Nephron progenitor cell (in vitro differentiated cells): ENCODE results near the gene NFATC1.

ENCODE experiments used
- DNase-seq: peaks from one replicate; pipeline ENCODE4 v3.0.0; 2021
- H3K27ac Mint-ChIP-seq: 2 replicates; pipeline ENCODE4 v1.8.0; 2021; ENCODE audit warnings: mild to moderate bottlenecking, moderate library complexity, mixed read lengths
- H3K27me3 Mint-ChIP-seq: 2 replicates; pipeline ENCODE4 v1.8.0; 2021; ENCODE audit warnings: mild to moderate bottlenecking, low read depth, mixed read lengths; ENCODE audit not compliant: poor library complexity
- H3K36me3 Mint-ChIP-seq: 2 replicates; pipeline ENCODE4 v1.8.0; 2021; ENCODE audit warnings: low read depth, mixed read lengths
- H3K4me1 Mint-ChIP-seq: 2 replicates; pipeline ENCODE4 v1.8.0; 2021; ENCODE audit warnings: mixed read lengths
- H3K4me3 Mint-ChIP-seq: 2 replicates; pipeline ENCODE4 v1.8.0; 2021; ENCODE audit warnings: mild to moderate bottlenecking, moderate library complexity, mixed read lengths
- H3K9me3 Mint-ChIP-seq: 2 replicates; pipeline ENCODE4 v1.8.0; 2021; ENCODE audit warnings: mild to moderate bottlenecking, moderate library complexity, mixed read lengths
- CTCF ChIP-seq: fragments of 200-600 bp; sonication (generic); IDR thresholded peaks from 2 replicates; pipeline ENCODE4 v1.5.0; 2021; ENCODE audit warnings: antibody characterized with exemption

NFATC1 gene

GRCh38 chr18:79506191-79507075 lies 110.7 kb downstream of the NFATC1 start:
- Mint-ChIP-seq H3K4me3 (no peak overlapping the region), H3K9me3 (peaks cover 7% of the 10 kb centered on the region)

GRCh38 chr18:79507076-79507545 lies 111.4 kb downstream of the NFATC1 start:
- peak; percentile 41 for DNase-seq
- H3K9me3 Mint-ChIP-seq, result peaks cover 7% of the 10 kb centered on the region
- no peak overlapping the region for H3K27ac Mint-ChIP-seq
- H3K27me3 Mint-ChIP-seq, result peaks cover 43% of the 10 kb centered on the region
- H3K36me3 Mint-ChIP-seq, result peaks cover 11% of the 10 kb centered on the region
- H3K4me1 Mint-ChIP-seq, result peaks cover 46% of the 10 kb centered on the region
- TF ChIP-seq CTCF, result no peak
- peak overlapping the region; percentile 66 for H3K4me3 Mint-ChIP-seq

More at GRCh38 chr18:79506191-79507075, 110.7 kb downstream of the NFATC1 start:
- H3K36me3 Mint-ChIP-seq, result peaks cover 11% of the 10 kb centered on the region
- peaks cover 43% of the 10 kb centered on the region for H3K27me3 Mint-ChIP-seq
- peaks cover 46% of the 10 kb centered on the region for H3K4me1 Mint-ChIP-seq
- no peak overlapping the region for H3K27ac Mint-ChIP-seq
- no peak for TF ChIP-seq CTCF
- no peak for DNase-seq

GRCh38 chr18:79507546-79508480 lies 112.1 kb downstream of the NFATC1 start:
- Mint-ChIP-seq H3K36me3 (peaks cover 11% of the 10 kb centered on the region), H3K9me3 (peaks cover 7% of the 10 kb centered on the region), H3K4me1 (peaks cover 46% of the 10 kb centered on the region), H3K27me3 (peaks cover 43% of the 10 kb centered on the region), H3K4me3 (peak overlapping the region; percentile 66), H3K27ac (no peak overlapping the region)
- peak; percentile 39 for DNase-seq
- no peak for TF ChIP-seq CTCF

GRCh38 chr18:79508565-79509535 lies 113.1 kb downstream of the NFATC1 start:
- peaks cover 7% of the 10 kb centered on the region for H3K9me3 Mint-ChIP-seq

More at GRCh38 chr18:79508565-79509535, 113.1 kb downstream of the NFATC1 start:
- no peak for TF ChIP-seq CTCF
- Mint-ChIP-seq H3K27ac (no peak overlapping the region), H3K36me3 (peaks cover 11% of the 10 kb centered on the region), H3K4me1 (peaks cover 46% of the 10 kb centered on the region), H3K27me3 (peaks cover 40% of the 10 kb centered on the region), H3K4me3 (peak overlapping the region; percentile 66)
- no peak for DNase-seq
